Mesenchymal stem cell (in vitro differentiated cells and primary cell): ENCODE results near the gene IL27RA.

ENCODE experiments used
- DNase-seq: peaks from one replicate; pipeline ENCODE4 v3.0.0-alpha.2; 2013
- H2AFZ ChIP-seq: one replicate; pipeline ENCODE4 v1.6.1; 2013; ENCODE audit warnings: low read depth, mild to moderate bottlenecking, control low read depth, inconsistent platforms, low read length, moderate library complexity
- H2AK5ac ChIP-seq: 2 replicates; pipeline ENCODE4 v1.6.1; 2013; ENCODE audit warnings: low read length, moderate library complexity, mild to moderate bottlenecking, inconsistent platforms; ENCODE audit not compliant: severe bottlenecking
- H2BK120ac ChIP-seq: one replicate; pipeline ENCODE4 v1.6.1; 2013; ENCODE audit warnings: low read depth, mild to moderate bottlenecking, inconsistent platforms, low read length, moderate library complexity
- H2BK12ac ChIP-seq, 2 experiments: one replicate each; pipeline ENCODE4 v1.6.1; 2013; ENCODE audit warnings: inconsistent platforms in 2 of 2, low read length in 2 of 2, mild to moderate bottlenecking in 2 of 2, moderate library complexity in 2 of 2, control low read depth in 1 of 2
- H2BK15ac ChIP-seq: one replicate; pipeline ENCODE4 v1.6.1; 2013; ENCODE audit warnings: mild to moderate bottlenecking, low read depth, inconsistent platforms; ENCODE audit not compliant: poor library complexity, severe bottlenecking
- H2BK5ac ChIP-seq: 2 replicates; pipeline ENCODE4 v1.6.1; 2013; ENCODE audit warnings: low read depth, mild to moderate bottlenecking, low read length, control low read depth, inconsistent platforms; ENCODE audit not compliant: poor library complexity, severe bottlenecking
- H3K14ac ChIP-seq, 2 experiments: one replicate each; pipeline ENCODE4 v1.6.1; 2013; ENCODE audit warnings: inconsistent platforms in 2 of 2, low read length in 2 of 2, control low read depth in 1 of 2, mild to moderate bottlenecking in 1 of 2, moderate library complexity in 1 of 2
- H3K18ac ChIP-seq, 2 experiments: one replicate each; pipeline ENCODE4 v1.6.1; 2013; ENCODE audit warnings: inconsistent platforms in 2 of 2, low read length in 2 of 2, control low read depth in 1 of 2, low read depth in 1 of 2, mild to moderate bottlenecking in 1 of 2
- H3K23ac ChIP-seq, 2 experiments: one replicate each; pipeline ENCODE4 v1.6.1; 2013; ENCODE audit warnings: inconsistent platforms in 2 of 2, low read length in 2 of 2, mild to moderate bottlenecking in 2 of 2, moderate library complexity in 2 of 2, control low read depth in 1 of 2
- H3K27ac ChIP-seq: 2 replicates; pipeline ENCODE4 v1.5.1; 2013; ENCODE audit warnings: mild to moderate bottlenecking, moderate library complexity, low read length, control low read depth, inconsistent platforms; ENCODE audit not compliant: poor library complexity, severe bottlenecking
- H3K27me3 ChIP-seq, 2 experiments: 2 replicates each; pipeline versions ENCODE4 v1.6.1 to v1.7.0; 2013; ENCODE audit warnings: low read length in 2 of 2, mild to moderate bottlenecking in 2 of 2, moderate library complexity in 2 of 2, control low read depth in 1 of 2, inconsistent platforms in 1 of 2; ENCODE audit not compliant: control insufficient read depth in 1 of 2, insufficient read depth in 1 of 2
- H3K36me3 ChIP-seq, 2 experiments: 2 replicates each; pipeline versions ENCODE4 v1.6.1 to v1.7.0; 2013; ENCODE audit warnings: low read length in 2 of 2, control low read depth in 1 of 2, inconsistent platforms in 1 of 2, low read depth in 1 of 2, mild to moderate bottlenecking in 1 of 2; ENCODE audit not compliant: insufficient read depth in 2 of 2, control insufficient read depth in 1 of 2
- H3K4ac ChIP-seq, 2 experiments: one replicate each; pipeline ENCODE4 v1.6.1; 2013; ENCODE audit warnings: inconsistent platforms in 2 of 2, low read length in 2 of 2, mild to moderate bottlenecking in 2 of 2, moderate library complexity in 2 of 2, control low read depth in 1 of 2, low read depth in 1 of 2
- H3K4me1 ChIP-seq: 2 replicates; pipeline ENCODE4 v1.6.1; 2013; ENCODE audit warnings: low read depth, low read length, control low read depth; ENCODE audit not compliant: control insufficient read depth, insufficient read depth
- H3K4me2 ChIP-seq: 2 replicates; pipeline ENCODE4 v1.6.1; 2013; ENCODE audit warnings: low read length, mild to moderate bottlenecking, inconsistent platforms; ENCODE audit not compliant: poor library complexity, severe bottlenecking
- H3K4me3 ChIP-seq, 2 experiments: 2 replicates each; pipeline versions ENCODE4 v1.5.1 to v1.7.0; 2013; ENCODE audit warnings: low read length in 2 of 2, mild to moderate bottlenecking in 2 of 2, control low read depth in 1 of 2, low read depth in 1 of 2; ENCODE audit not compliant: insufficient read depth in 1 of 2
- H3K79me1 ChIP-seq: replicated peaks from 2 replicates; pipeline ENCODE4 v1.6.1; 2013; ENCODE audit warnings: mild to moderate bottlenecking, control low read depth, low read length, inconsistent platforms; ENCODE audit not compliant: poor library complexity, severe bottlenecking
- H3K9ac ChIP-seq: 2 replicates; pipeline ENCODE4 v1.7.0; 2013; ENCODE audit warnings: mild to moderate bottlenecking, low read length, moderate library complexity
- H3K9me3 ChIP-seq: 2 replicates; pipeline ENCODE4 v1.7.0; 2013; ENCODE audit warnings: mild to moderate bottlenecking, low read length; ENCODE audit not compliant: control insufficient read depth
- H4K8ac ChIP-seq: one replicate; pipeline ENCODE4 v1.6.1; 2013; ENCODE audit warnings: inconsistent platforms, mild to moderate bottlenecking, low read length, moderate library complexity
- H4K91ac ChIP-seq: one replicate; pipeline ENCODE4 v1.6.1; 2013; ENCODE audit warnings: mild to moderate bottlenecking, low read length, inconsistent platforms
- WGBS: methylation state at CpG from one replicate; pipeline ENCODE4 v1.1.7; 2013; ENCODE audit warnings: mixed read lengths; 5-methylcytosine and 5-hydroxymethylcytosine counted together

Gene IL27RA

GRCh38 chr19:14097532-14098151 lies 66.1 kb downstream of the IL27RA start:
- H3K27ac ChIP-seq = no peak overlapping the region
- H3K4me1 ChIP-seq = no peaks in the 10 kb centered on the region
- no peak overlapping the region for H3K18ac ChIP-seq
- no peak overlapping the region for H4K91ac ChIP-seq
- H3K14ac ChIP-seq = no peak overlapping the region
- no peak overlapping the region for H3K9ac ChIP-seq
- no peak overlapping the region for H3K4me3 ChIP-seq
- H3K79me1 ChIP-seq = no peaks in the 10 kb centered on the region
- H3K9me3 ChIP-seq = peaks cover 8% of the 10 kb centered on the region
- H2AFZ ChIP-seq = no peak overlapping the region
- H3K4me2 ChIP-seq = no peak overlapping the region
- H2BK120ac ChIP-seq = no peak overlapping the region
- H2BK15ac ChIP-seq = no peak overlapping the region
- H3K27me3 ChIP-seq = no peaks in the 10 kb centered on the region
- no peak overlapping the region for H4K8ac ChIP-seq
- no peak for DNase-seq
- no peak overlapping the region for H2BK5ac ChIP-seq
- peaks cover 47 to 63% of the 10 kb centered on the region in 2 experiments for H3K36me3 ChIP-seq
- no peak overlapping the region for H3K23ac ChIP-seq
- no peak overlapping the region for H2BK12ac ChIP-seq
- WGBS = 95% methylated on average over 21 of the region's 21 CpGs
- no peak overlapping the region for H3K4ac ChIP-seq
- no peak overlapping the region for H2AK5ac ChIP-seq

- H3K79me1 ChIP-seq = peaks cover 3% of the 10 kb centered on the region
- H3K27ac ChIP-seq = no peak overlapping the region
- H2BK5ac ChIP-seq = no peak overlapping the region
- no peak overlapping the region for H2BK120ac ChIP-seq
- H3K4ac ChIP-seq = no peak overlapping the region
- peaks cover 67 to 70% of the 10 kb centered on the region in 2 experiments for H3K36me3 ChIP-seq
- no peak overlapping the region for H3K18ac ChIP-seq
- H2AFZ ChIP-seq = no peak overlapping the region
- H3K4me2 ChIP-seq = no peak overlapping the region
- H3K9me3 ChIP-seq = no peaks in the 10 kb centered on the region
- WGBS = 97% methylated on average over 6 of the region's 6 CpGs
- DNase-seq = no peak
- H4K8ac ChIP-seq = no peak overlapping the region
- no peak overlapping the region for H3K23ac ChIP-seq
- no peak overlapping the region for H3K9ac ChIP-seq
- no peak overlapping the region for H2BK15ac ChIP-seq
- no peak overlapping the region for H4K91ac ChIP-seq
- no peaks in the 10 kb centered on the region for H3K4me1 ChIP-seq
- no peak overlapping the region for H3K14ac ChIP-seq
- H2BK12ac ChIP-seq = no peak overlapping the region
- no peaks in the 10 kb centered on the region for H3K27me3 ChIP-seq
- no peak overlapping the region for H2AK5ac ChIP-seq
- no peak overlapping the region for H3K4me3 ChIP-seq
Measured at GRCh38 chr19:14101003-14101545, 69.5 kb downstream of the IL27RA start.

GRCh38 chr19:14102102-14102696 lies 70.6 kb downstream of the IL27RA start:
- no peak overlapping the region for H2AK5ac ChIP-seq

DNA sequence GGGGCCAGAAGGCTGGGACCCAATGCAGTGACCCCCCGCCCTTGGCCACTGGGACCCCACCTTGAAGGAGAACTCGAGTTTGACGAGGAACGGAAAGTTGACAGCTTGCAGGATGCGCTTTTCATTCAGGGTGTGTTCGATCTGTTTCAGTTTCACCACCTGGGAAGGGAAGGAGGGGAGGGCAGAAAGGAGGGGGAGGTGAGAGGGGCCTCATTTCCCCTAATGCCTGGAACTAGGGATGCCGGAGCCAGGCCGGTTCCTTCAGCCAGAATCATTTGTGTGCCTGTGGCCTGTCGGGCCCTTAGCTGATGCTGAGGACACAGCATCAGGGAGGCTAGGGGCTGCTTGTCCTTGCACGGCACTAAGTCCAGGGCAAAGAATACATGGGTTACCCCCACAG lies 71.2 kb downstream of the IL27RA start:
- no peak overlapping the region for H2AK5ac ChIP-seq
- no peak overlapping the region for H3K27ac ChIP-seq
- no peaks in the 10 kb centered on the region for H3K27me3 ChIP-seq
- DNase-seq = no peak
- H3K4me3 ChIP-seq = no peak overlapping the region
- no peak overlapping the region for H3K14ac ChIP-seq
- no peak overlapping the region for H2BK12ac ChIP-seq
- H2BK120ac ChIP-seq = no peak overlapping the region
- H3K79me1 ChIP-seq = peaks cover 9% of the 10 kb centered on the region
- no peak overlapping the region for H2AFZ ChIP-seq
- no peak overlapping the region for H3K4me2 ChIP-seq
- no peaks in the 10 kb centered on the region for H3K9me3 ChIP-seq
- no peak overlapping the region for H3K23ac ChIP-seq
- no peak overlapping the region for H3K18ac ChIP-seq
- no peak overlapping the region for H2BK15ac ChIP-seq
- no peak overlapping the region for H4K8ac ChIP-seq
- H3K4me1 ChIP-seq = peaks cover under 1% of the 10 kb centered on the region
- H3K4ac ChIP-seq = no peak overlapping the region
- no peak overlapping the region for H2BK5ac ChIP-seq
- peaks cover 58 to 70% of the 10 kb centered on the region in 2 experiments for H3K36me3 ChIP-seq
- WGBS = 94% methylated on average over 10 of the region's 10 CpGs
- peak overlapping the region; percentile 59 for H3K9ac ChIP-seq
- no peak overlapping the region for H4K91ac ChIP-seq

More at GRCh38 chr19:14102102-14102696, 70.6 kb downstream of the IL27RA start:
- Histone ChIP-seq H3K14ac (no peak overlapping the region), H3K4ac (no peak overlapping the region), H3K27ac (no peak overlapping the region), H2BK12ac (no peak overlapping the region), H3K18ac (no peak overlapping the region), H3K27me3 (no peaks in the 10 kb centered on the region), H3K4me2 (no peak overlapping the region), H2BK5ac (no peak overlapping the region), H3K4me3 (no peak overlapping the region), H2BK120ac (no peak overlapping the region), H2AFZ (no peak overlapping the region), H3K23ac (no peak overlapping the region), H3K9me3 (no peaks in the 10 kb centered on the region), H4K91ac (no peak overlapping the region), H4K8ac (no peak overlapping the region), H3K36me3 (peaks cover 63 to 70% of the 10 kb centered on the region in 2 experiments), H2BK15ac (no peak overlapping the region), H3K9ac (peak overlapping the region; percentile 59), H3K79me1 (peaks cover 4% of the 10 kb centered on the region), H3K4me1 (no peaks in the 10 kb centered on the region)
- WGBS = 89% methylated on average over 11 of the region's 11 CpGs
- DNase-seq = no peak
